Kidney (tissue), 14 donors: ENCODE results near the gene YKT6. TPM values are rescaled to one million over a fixed set of nuclear protein-coding genes. Genes with fewer than 3 reads are reported as not detected.

ENCODE experiments used
- DNase-seq, 5 donors: peaks; one replicate each; pipeline ENCODE4 v3.0.0-alpha.2; 2013 to 2020
- FAIRE-seq: peaks from 2 replicates; lab custom pipeline; 2012; peaks lifted over from hg19 to GRCh38; lab: Jason Lieb, UNC
- H3K27ac ChIP-seq, 2 donors: one replicate each; pipeline ENCODE4 v1.7.0; 2013; ENCODE audit warnings: low read depth in 2 of 2, low read length in 2 of 2, inconsistent platforms in 1 of 2
- H3K27me3 ChIP-seq: one replicate; pipeline ENCODE4 v1.7.1; 2013; ENCODE audit warnings: low read length, inconsistent platforms; ENCODE audit not compliant: control insufficient read depth, insufficient read depth
- H3K36me3 ChIP-seq, 3 donors: one replicate each; pipeline versions ENCODE4 v1.7.0 to v1.7.1; 2013; ENCODE audit warnings: low read length in 3 of 3, control low read depth in 1 of 3, inconsistent platforms in 1 of 3; ENCODE audit not compliant: insufficient read depth in 3 of 3, control insufficient read depth in 2 of 3
- H3K4me1 ChIP-seq, 3 donors: one replicate each; pipeline versions ENCODE4 v1.7.0 to v1.7.1; 2013; ENCODE audit warnings: low read length in 3 of 3, inconsistent platforms in 1 of 3, low read depth in 1 of 3; ENCODE audit not compliant: control insufficient read depth in 2 of 3, insufficient read depth in 2 of 3
- H3K4me3 ChIP-seq, 3 donors: one replicate each; pipeline versions ENCODE4 v1.7.0 to v1.8.1; 2013; ENCODE audit warnings: low read length in 3 of 3, control low read depth in 1 of 3, inconsistent platforms in 1 of 3
- H3K9ac ChIP-seq, 3 donors: one replicate each; pipeline versions ENCODE4 v1.7.0 to v1.7.1; 2013; ENCODE audit warnings: low read length in 3 of 3, control low read depth in 1 of 3, inconsistent platforms in 1 of 3
- H3K9me3 ChIP-seq, 3 donors: one replicate each; pipeline versions ENCODE4 v1.7.0 to v1.7.1; 2013; ENCODE audit warnings: low read length in 3 of 3, control low read depth in 1 of 3, inconsistent platforms in 1 of 3; ENCODE audit not compliant: control insufficient read depth in 2 of 3, insufficient read depth in 1 of 3
- CTCF ChIP-seq: IDR thresholded peaks from 3 replicates; pipeline ENCODE4 v1.5.1; 2012; ENCODE audit warnings: mild to moderate bottlenecking, moderate library complexity, borderline replicate concordance; ENCODE audit not compliant: insufficient read depth; ENCODE audit errors: extremely low read depth
- intact Hi-C: fragments of 100-400 bp; cut with DNase I; formaldehyde crosslinking; loops from one replicate; pipeline ENCODE4 v1.11.1; 2022
- polyA plus RNA-seq: library from polyadenylated mRNA; stranded (reverse); fragments of 350-450 nt; fragmentation: Illumina TruSeq; extraction: RNeasy Lipid Tissue Mini Kit (QIAGEN cat#74804); gene quantifications from one replicate; pipeline ENCODE4 v1.2.3, GENCODE V29; 2014; ENCODE audit warnings: low read depth, low replicate concordance; ENCODE audit not compliant: insufficient read depth
- total RNA-seq: library from RNA; stranded (reverse); fragmentation: NEBNext Ultra II Directional; extraction: Animal tissue kit (Norgen Biotek cat#: 25700); gene quantifications from one replicate; pipeline ENCODE4 v1.2.1, GENCODE V29; 2021
- donor health status: control.
- donor health status: control.
- donor health status: control.
- donor health status: control.
- donor health status: control.
- donor health status: DM: yes; HTN: yes; CAD: no.
- donor health status: Normal renal cell carcinoma (clear cell type).

The YKT6 gene
- total and polyA plus RNA-seq, 2 donors from 2014 or later: 53.2 to 60.2 TPM

DNA sequence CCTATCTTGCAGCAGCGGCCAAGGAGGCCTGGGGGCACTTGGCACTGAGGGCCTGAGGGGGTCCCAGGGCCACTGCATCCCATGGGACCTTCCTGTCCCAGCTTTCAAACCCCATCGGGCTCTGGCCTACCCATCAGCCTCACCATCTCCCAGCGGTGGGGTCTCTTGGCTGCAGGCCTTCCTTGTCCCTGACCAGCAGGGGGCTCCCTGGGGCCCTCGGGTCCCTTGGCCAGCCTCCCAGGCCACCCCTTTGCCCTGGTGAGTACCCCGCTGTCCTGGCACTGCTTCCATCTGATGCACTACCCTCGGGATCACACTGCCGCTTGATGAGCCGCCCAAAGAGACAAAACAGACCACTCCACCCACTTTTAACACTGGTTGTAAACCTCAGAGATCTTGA is 43.5 kb downstream of the YKT6 start:
- Histone ChIP-seq H3K9ac (no peak overlapping the region), H3K4me3 (no peak overlapping the region), H3K9me3 (no peaks in the 10 kb centered on the region), H3K27me3 (no peaks in the 10 kb centered on the region), H3K36me3 (no peaks in the 10 kb centered on the region), H3K4me1 (peaks cover 0 to 4% (median 0%) of the 10 kb centered on the region in 3 donors), H3K27ac (no peak overlapping the region)
- DNase-seq (no peak), FAIRE-seq (no peak)
- peak; percentile 14 for TF ChIP-seq CTCF
- intact Hi-C loops: loop anchor here (10.0 kb wide), 1 partner anchor 231 kb away; no protein-coding TSS in a partner anchor

DNA sequence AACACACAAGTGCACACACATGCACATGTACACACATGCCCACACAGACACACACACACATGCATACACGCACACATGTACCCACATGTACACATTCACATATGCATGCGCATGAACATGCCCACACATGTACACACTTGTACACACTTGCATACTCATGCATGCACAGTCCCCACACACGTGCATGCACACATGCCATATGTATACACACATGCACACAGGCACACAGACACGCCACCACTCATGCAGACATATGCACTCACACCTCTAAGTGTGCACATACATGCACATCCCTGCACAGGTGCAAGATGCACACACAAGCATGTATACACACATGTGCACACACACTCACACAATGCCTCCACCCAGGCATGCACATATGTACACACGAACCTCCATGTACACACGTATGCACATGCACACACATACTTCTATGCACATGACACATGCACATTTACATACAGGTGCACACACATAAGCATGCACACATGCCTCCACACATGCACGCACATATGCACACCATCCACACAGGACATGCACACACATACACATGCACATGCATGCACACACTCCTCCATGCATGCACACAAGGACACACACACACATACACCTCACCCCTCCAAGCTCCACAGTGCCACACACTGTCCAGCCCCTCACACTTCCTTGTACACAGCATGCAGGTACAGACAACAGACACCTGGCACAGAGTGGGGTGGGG is 45.8 kb downstream of the YKT6 start:
- H3K27ac ChIP-seq: no peak overlapping the region
- H3K9ac ChIP-seq: no peak overlapping the region
- TF ChIP-seq CTCF: no peak
- no peaks in the 10 kb centered on the region for H3K4me1 ChIP-seq
- no peaks in the 10 kb centered on the region for H3K36me3 ChIP-seq
- H3K4me3 ChIP-seq: peak overlapping the region in 1 of 3 donors; percentile 16
- no peaks in the 10 kb centered on the region for H3K9me3 ChIP-seq
- DNase-seq: no peak
- intact Hi-C loops: loop anchor here (10.0 kb wide), 1 partner anchor 228 kb away; no protein-coding TSS in a partner anchor
- no peak for FAIRE-seq
- no peaks in the 10 kb centered on the region for H3K27me3 ChIP-seq

DNA sequence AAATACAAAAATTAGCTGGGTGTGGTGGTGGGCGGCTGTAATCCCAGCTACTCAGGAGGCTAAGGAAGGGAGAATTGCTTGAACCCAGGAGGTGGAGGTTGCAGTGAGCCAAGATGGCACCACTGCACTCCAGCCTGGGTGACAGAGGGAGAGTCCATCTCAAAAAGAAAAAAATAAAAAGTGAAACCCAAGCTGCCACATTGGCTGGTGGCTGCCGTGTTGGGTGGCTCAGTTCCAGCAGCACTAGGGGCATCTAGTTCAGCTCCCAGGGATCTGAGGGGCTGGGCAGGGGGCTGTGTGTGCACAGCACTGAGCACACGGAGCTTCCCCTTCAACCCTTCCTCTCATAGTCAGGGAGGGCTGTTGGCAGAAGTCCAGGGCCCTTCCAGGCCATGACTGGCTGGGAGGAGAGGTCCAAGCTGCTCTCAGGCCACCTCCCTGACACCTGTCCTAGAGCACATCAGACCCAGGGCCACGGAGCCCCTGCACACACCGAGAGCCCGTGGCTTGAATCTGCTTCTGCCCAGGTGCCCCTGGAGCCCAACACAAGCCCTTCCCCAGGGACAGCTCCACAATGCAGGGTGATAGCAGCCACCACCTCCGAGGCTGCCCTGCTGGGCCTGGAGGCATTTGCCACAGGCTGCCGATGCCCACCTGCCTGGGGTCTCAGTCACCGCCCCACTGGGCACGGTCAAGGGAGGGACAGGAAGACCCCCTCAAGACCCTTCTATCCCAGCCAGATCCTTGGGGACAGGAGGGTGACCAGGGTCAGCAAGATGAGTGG is 47.3 kb downstream of the YKT6 start:
- Histone ChIP-seq H3K36me3 (no peaks in the 10 kb centered on the region), H3K9ac (no peak overlapping the region), H3K27ac (no peak overlapping the region), H3K9me3 (no peaks in the 10 kb centered on the region), H3K4me1 (no peaks in the 10 kb centered on the region), H3K27me3 (no peaks in the 10 kb centered on the region), H3K4me3 (no peak overlapping the region)
- DNase-seq: no peak
- intact Hi-C loops: loop anchor here (10.0 kb wide), 1 partner anchor 227 kb away; no protein-coding TSS in a partner anchor
- FAIRE-seq: no peak
- TF ChIP-seq CTCF: no peak
